ENCODE data around the gene USP6NL.
"Not testable (repeated sequence)": the region's sequence is repeated elsewhere in the genome, so short reads cannot be mapped to it uniquely, and the experiment has no call there.

Gene USP6NL

GRCh38 chr10:11611248-11612020 lies at the start of gene USP6NL:
USP6NL (minus strand) TSS chr10:11611650; CDS start chr10:11597634, 14,016 bp downstream.
- in situ Hi-C loops (cut with MboI; ENCODE audit: low pct_unique_long_range_greater_than_20kb, low sequenced_read_pairs) = no loop called here
- peak; percentile 81 for DNase-seq

GRCh38 chr10:11658801-11659368 lies 47.4 kb upstream of the USP6NL start:
- no peak for DNase-seq
- in situ Hi-C loops (cut with MboI; ENCODE audit: low pct_unique_long_range_greater_than_20kb, low sequenced_read_pairs) = no loop called here

- in situ Hi-C loops (cut with MboI; ENCODE audit: low pct_unique_long_range_greater_than_20kb, low sequenced_read_pairs) = no loop called here
- DNase-seq = no peak
Observed at GRCh38 chr10:11655836-11656235, 44.4 kb upstream of the USP6NL start.

- in situ Hi-C loops (cut with MboI; ENCODE audit: low pct_unique_long_range_greater_than_20kb, low sequenced_read_pairs) = no loop called here
- DNase-seq = no peak
Observed at GRCh38 chr10:11654659-11655058, 43.2 kb upstream of the USP6NL start.

- DNase-seq = no peak
- in situ Hi-C loops (cut with MboI; ENCODE audit: low pct_unique_long_range_greater_than_20kb, low sequenced_read_pairs) = no loop called here
Observed at GRCh38 chr10:11653758-11654471, 42.5 kb upstream of the USP6NL start.

- DNase-seq = no peak
- in situ Hi-C loops (cut with MboI; ENCODE audit: low pct_unique_long_range_greater_than_20kb, low sequenced_read_pairs) = no loop called here
Observed at GRCh38 chr10:11647676-11648075, 36.2 kb upstream of the USP6NL start.

GRCh38 chr10:11646450-11646849 lies 35.0 kb upstream of the USP6NL start:
- in situ Hi-C loops (cut with MboI; ENCODE audit: low pct_unique_long_range_greater_than_20kb, low sequenced_read_pairs) = no loop called here
- DNase-seq = no peak

GRCh38 chr10:11643039-11643438 lies 31.6 kb upstream of the USP6NL start:
- DNase-seq = no peak
- in situ Hi-C loops (cut with MboI; ENCODE audit: low pct_unique_long_range_greater_than_20kb, low sequenced_read_pairs) = no loop called here

GRCh38 chr10:11642566-11642965 lies 31.1 kb upstream of the USP6NL start:
- DNase-seq = peak; percentile 25
- in situ Hi-C loops (cut with MboI; ENCODE audit: low pct_unique_long_range_greater_than_20kb, low sequenced_read_pairs) = no loop called here

- no peak for DNase-seq
- in situ Hi-C loops (cut with MboI; ENCODE audit: low pct_unique_long_range_greater_than_20kb, low sequenced_read_pairs) = no loop called here
Observed at GRCh38 chr10:11639849-11640764, 28.7 kb upstream of the USP6NL start.

GRCh38 chr10:11639362-11639761 lies 27.9 kb upstream of the USP6NL start:
- in situ Hi-C loops (cut with MboI; ENCODE audit: low pct_unique_long_range_greater_than_20kb, low sequenced_read_pairs) = no loop called here
- no peak for DNase-seq

- DNase-seq = no peak
- in situ Hi-C loops (cut with MboI; ENCODE audit: low pct_unique_long_range_greater_than_20kb, low sequenced_read_pairs) = no loop called here
Observed at GRCh38 chr10:11638055-11638698, 26.7 kb upstream of the USP6NL start.

- no peak for DNase-seq
- in situ Hi-C loops (cut with MboI; ENCODE audit: low pct_unique_long_range_greater_than_20kb, low sequenced_read_pairs) = no loop called here
Observed at GRCh38 chr10:11636697-11637303, 25.4 kb upstream of the USP6NL start.

- in situ Hi-C loops (cut with MboI; ENCODE audit: low pct_unique_long_range_greater_than_20kb, low sequenced_read_pairs) = no loop called here
- DNase-seq = no peak
Observed at GRCh38 chr10:11631890-11632587, 20.6 kb upstream of the USP6NL start.

- in situ Hi-C loops (cut with MboI; ENCODE audit: low pct_unique_long_range_greater_than_20kb, low sequenced_read_pairs) = no loop called here
- no peak for DNase-seq
Observed at GRCh38 chr10:11631291-11631690, 19.8 kb upstream of the USP6NL start.

- in situ Hi-C loops (cut with MboI; ENCODE audit: low pct_unique_long_range_greater_than_20kb, low sequenced_read_pairs) = no loop called here
Observed at GRCh38 chr10:11629731-11630130, 18.3 kb upstream of the USP6NL start.

GRCh38 chr10:11627941-11628340 lies 16.5 kb upstream of the USP6NL start:
- in situ Hi-C loops (cut with MboI; ENCODE audit: low pct_unique_long_range_greater_than_20kb, low sequenced_read_pairs); DNase-seq: not testable (repeated sequence)

More at GRCh38 chr10:11629731-11630130, 18.3 kb upstream of the USP6NL start:
- no peak for DNase-seq

- no peak for DNase-seq
- in situ Hi-C loops (cut with MboI; ENCODE audit: low pct_unique_long_range_greater_than_20kb, low sequenced_read_pairs) = no loop called here
Observed at GRCh38 chr10:11626071-11626470, 14.6 kb upstream of the USP6NL start.

Measured in KBM-7 (cell line).